H1 (cell line): ENCODE data around the gene MACROD2. TPM values are rescaled to one million over a fixed set of nuclear protein-coding genes. Genes with fewer than 3 reads are reported as not detected.

Source experiments
- CTCF ChIA-PET: fragments of 300-600 bp; sonication (Branson Sonifier 250); formaldehyde crosslinking; loops from one replicate; lab custom pipeline; 2021; ENCODE audit not compliant: partially characterized antibody; lab: Charles Lee
- POLR2A ChIA-PET: fragments of 300-600 bp; sonication (Branson Sonifier 250); formaldehyde crosslinking; loops from one replicate; lab custom pipeline; 2021; ENCODE audit warnings: inconsistent platforms; ENCODE audit not compliant: partially characterized antibody; lab: Charles Lee
- DNase-seq, 2 experiments: peaks; one replicate each; pipeline versions ENCODE4 v3.0.0 to v3.0.0-alpha.2; 2010 to 2022; ENCODE audit warnings: low spot score in 2 of 2, low read depth in 1 of 2, mixed read lengths in 1 of 2
- FAIRE-seq: peaks from 2 replicates; lab custom pipeline; 2011; peaks lifted over from hg19 to GRCh38; lab: Jason Lieb, UNC
- H2AFZ ChIP-seq: 2 replicates; pipeline ENCODE4 v1.8.1; 2012; ENCODE audit warnings: low read length, inconsistent platforms
- H2AK5ac ChIP-seq: 2 replicates; pipeline ENCODE4 v1.6.1; 2013; ENCODE audit warnings: low read depth, low read length
- H2BK120ac ChIP-seq: replicated peaks from 2 replicates; pipeline ENCODE3; 2013; ENCODE audit warnings: low read depth, low read length, inconsistent platforms
- H2BK12ac ChIP-seq: 2 replicates; pipeline ENCODE4 v1.6.1; 2013; ENCODE audit warnings: low read depth, low read length
- H2BK15ac ChIP-seq: 2 replicates; pipeline ENCODE4 v1.6.1; 2013; ENCODE audit warnings: low read length
- H2BK20ac ChIP-seq: 2 replicates; pipeline ENCODE4 v1.6.1; 2013; ENCODE audit warnings: low read length
- H2BK5ac ChIP-seq: 2 replicates; pipeline ENCODE4 v1.6.1; 2013; ENCODE audit warnings: low read depth, low read length
- H3K14ac ChIP-seq: 2 replicates; pipeline ENCODE4 v1.6.1; 2013; ENCODE audit warnings: inconsistent platforms; ENCODE audit not compliant: insufficient read length
- H3K18ac ChIP-seq: 2 replicates; pipeline ENCODE4 v1.6.1; 2013; ENCODE audit warnings: low read length; ENCODE audit errors: extremely low read depth
- H3K23ac ChIP-seq: 2 replicates; pipeline ENCODE4 v1.6.1; 2013; ENCODE audit warnings: inconsistent platforms; ENCODE audit not compliant: insufficient read length
- H3K23me2 ChIP-seq: 2 replicates; pipeline ENCODE4 v1.6.1; 2013; ENCODE audit warnings: low read depth, low read length
- H3K27ac ChIP-seq: 2 replicates; pipeline ENCODE4 v1.6.1; 2011; ENCODE audit warnings: low read depth, low read length, inconsistent platforms
- H3K27me3 ChIP-seq, 4 experiments: replicated peaks in 1 of 4; 1 replicate in 1 of 4; 2 replicates in 3 of 4; pipeline versions ENCODE4 v1.6.1 to v1.8.1; 2011 to 2013; ENCODE audit warnings: low read length in 3 of 4, mild to moderate bottlenecking in 3 of 4, inconsistent platforms in 2 of 4, mixed read lengths in 2 of 4, moderate library complexity in 1 of 4; ENCODE audit not compliant: control insufficient read depth in 3 of 4, insufficient read depth in 3 of 4; ENCODE audit errors: extremely low read depth in 1 of 4
- H3K36me3 ChIP-seq, 4 experiments: 2 replicates each; pipeline versions ENCODE4 v1.6.1 to v1.8.1; 2011 to 2013; ENCODE audit warnings: mild to moderate bottlenecking in 4 of 4, low read length in 3 of 4, moderate library complexity in 2 of 4, control low read depth in 1 of 4, inconsistent platforms in 1 of 4; ENCODE audit not compliant: insufficient read depth in 4 of 4, control insufficient read depth in 2 of 4
- H3K4ac ChIP-seq: replicated peaks from 2 replicates; pipeline ENCODE3; 2013; ENCODE audit warnings: low read length, low read depth, mixed read lengths, inconsistent platforms; ENCODE audit not compliant: insufficient read length
- H3K4me1 ChIP-seq, 4 experiments: replicated peaks in 1 of 4; 1 replicate in 1 of 4; 2 replicates in 3 of 4; pipeline versions ENCODE4 v1.6.1 to v1.8.1; 2011 to 2013; ENCODE audit warnings: low read length in 3 of 4, inconsistent platforms in 2 of 4, mixed read lengths in 1 of 4; ENCODE audit not compliant: insufficient read depth in 4 of 4, control insufficient read depth in 3 of 4
- H3K4me2 ChIP-seq, 2 experiments: 2 replicates each; pipeline versions ENCODE4 v1.6.1 to v1.8.1; 2011 to 2013; ENCODE audit warnings: low read depth in 2 of 2, low read length in 2 of 2, control low read depth in 1 of 2, inconsistent platforms in 1 of 2, mild to moderate bottlenecking in 1 of 2; ENCODE audit not compliant: insufficient read depth in 1 of 2
- H3K4me3 ChIP-seq, 4 experiments: fragments of 200-600, 300-600 bp in 1 of 4; sonication (generic), shearing (Covaris generic), sonication (Bioruptor Twin) in 1 of 4; 2 replicates each; pipeline versions ENCODE4 v1.5.1 to v1.8.1; 2011 to 2016; ENCODE audit warnings: low read length in 4 of 4, low read depth in 3 of 4, control low read depth in 2 of 4, inconsistent platforms in 2 of 4, mild to moderate bottlenecking in 2 of 4, mixed read lengths in 1 of 4, moderate library complexity in 1 of 4; ENCODE audit not compliant: insufficient read depth in 2 of 4; ENCODE audit errors: extremely low read depth in 1 of 4
- H3K56ac ChIP-seq: replicated peaks from 2 replicates; pipeline ENCODE3; 2013; ENCODE audit warnings: low read depth, mild to moderate bottlenecking, mixed read lengths, low read length, inconsistent platforms; ENCODE audit not compliant: insufficient read length
- H3K79me1 ChIP-seq: 2 replicates; pipeline ENCODE4 v1.6.1; 2013; ENCODE audit warnings: low read depth, low read length, control low read depth
- H3K79me2 ChIP-seq, 2 experiments: 2 replicates each; pipeline versions ENCODE4 v1.6.1 to v1.8.1; 2012 to 2013; ENCODE audit warnings: low read length in 2 of 2, mild to moderate bottlenecking in 2 of 2, inconsistent platforms in 1 of 2; ENCODE audit not compliant: insufficient read depth in 2 of 2, control insufficient read depth in 1 of 2
- H3K9ac ChIP-seq, 4 experiments: replicated peaks in 1 of 4; 1 replicate in 1 of 4; 2 replicates in 3 of 4; pipeline versions ENCODE4 v1.6.1 to v1.8.1; 2011 to 2013; ENCODE audit warnings: low read depth in 3 of 4, low read length in 3 of 4, control low read depth in 2 of 4, mild to moderate bottlenecking in 2 of 4, moderate library complexity in 2 of 4, inconsistent platforms in 1 of 4; ENCODE audit errors: extremely low read depth in 1 of 4
- H3K9me3 ChIP-seq, 2 experiments: 2 replicates each; pipeline versions ENCODE4 v1.6.1 to v1.8.1; 2012 to 2013; ENCODE audit warnings: mild to moderate bottlenecking in 2 of 2, moderate library complexity in 2 of 2, control low read depth in 1 of 2, inconsistent platforms in 1 of 2, low read depth in 1 of 2, low read length in 1 of 2, mixed read lengths in 1 of 2; ENCODE audit not compliant: insufficient read depth in 2 of 2
- H4K20me1 ChIP-seq, 2 experiments: replicated peaks in 1 of 2; 2 replicates each; pipeline versions ENCODE3 to v1.8.1; 2011 to 2013; ENCODE audit warnings: inconsistent platforms in 2 of 2, low read length in 2 of 2, mild to moderate bottlenecking in 1 of 2; ENCODE audit not compliant: insufficient read depth in 2 of 2, control insufficient read depth in 1 of 2
- H4K5ac ChIP-seq: 2 replicates; pipeline ENCODE4 v1.6.1; 2013; ENCODE audit warnings: low read length, low read depth, mixed read lengths, inconsistent platforms; ENCODE audit not compliant: insufficient read length
- H4K8ac ChIP-seq: 2 replicates; pipeline ENCODE4 v1.8.0; 2013; ENCODE audit warnings: mild to moderate bottlenecking, moderate library complexity, low read length, inconsistent platforms; ENCODE audit not compliant: insufficient read depth; ENCODE audit errors: extremely low read depth
- H4K91ac ChIP-seq: replicated peaks from 2 replicates; pipeline ENCODE3; 2013; ENCODE audit warnings: low read length, mixed read lengths, inconsistent platforms; ENCODE audit not compliant: insufficient read length
- ATF2 ChIP-seq: IDR thresholded peaks from 2 replicates; pipeline ENCODE4 v1.6.1; 2012; ENCODE audit warnings: low read length, inconsistent platforms
- CHD2 ChIP-seq: IDR thresholded peaks from 2 replicates; pipeline ENCODE4 v1.6.1; 2012; ENCODE audit warnings: low read length, improper control_type of control experiment
- SP1 ChIP-seq: IDR thresholded peaks from 2 replicates; pipeline ENCODE4 v1.6.1; 2011; ENCODE audit warnings: low read depth, low read length
- WGBS, 2 experiments: shearing (Covaris generic) in 1 of 2; methylation state at CpG; one replicate each; pipeline versions ENCODE4 v1.1.6 to v1.1.7; 2013 to 2015; ENCODE audit warnings: low lambda C conversion rate in 2 of 2, mixed read lengths in 2 of 2, inconsistent platforms in 1 of 2, low coverage in 1 of 2, missing lambda C conversion rate in 1 of 2; ENCODE audit not compliant: insufficient replicate concordance in 2 of 2, insufficient coverage in 1 of 2, insufficient read length in 1 of 2; ENCODE audit errors: extremely low coverage in 1 of 2, missing lambda C conversion rate in 1 of 2; 5-methylcytosine and 5-hydroxymethylcytosine counted together
- polyA plus RNA-seq, 7 experiments: library from polyadenylated mRNA; depleted of rRNA in 3 of 7; stranded (reverse) in 5 of 7; unstranded in 2 of 7; fragments of >200 nt in 5 of 7; fragments of 200-250 nt in 2 of 7; gene quantifications; 1 replicate in 5 of 7; 2 replicates in 1 of 7; 4 replicates in 1 of 7; pipeline versions ENCODE4 v1.2.1 to v1.2.3, GENCODE V29; 2011 to 2013; ENCODE audit warnings: missing spikeins in 2 of 7, mixed read lengths in 2 of 7
- total RNA-seq: library from RNA; stranded (reverse); fragmentation: NEBNext Ultra II Directional; extraction: Animal tissue kit (Norgen Biotek cat#: 25700); gene quantifications from 2 replicates; pipeline ENCODE4 v1.2.1, GENCODE V29; 2021

The MACROD2 gene
- total and polyA plus RNA-seq, 2 of the 8 experiments (the other 6 are each of a cell fraction or from before 2014, with no cell fraction given), result 0.70 to 3.9 TPM

- no peak overlapping the region for H3K14ac ChIP-seq
- no peak overlapping the region for H2BK20ac ChIP-seq
- POLR2A ChIA-PET, result no interaction called here
- peaks cover 0 to 3% (median 0%) of the 10 kb centered on the region in 4 experiments; a peak in 1 of 7 replicates for H3K4me1 ChIP-seq
- no peak overlapping the region for H2BK5ac ChIP-seq
- H4K5ac ChIP-seq, result no peak overlapping the region
- no peak for FAIRE-seq
- no peak overlapping the region for H2BK12ac ChIP-seq
- H4K8ac ChIP-seq, result no peak overlapping the region
- no peak overlapping the region for H2AK5ac ChIP-seq
- no peak overlapping the region for H3K9ac ChIP-seq
- no peaks in the 10 kb centered on the region for H4K20me1 ChIP-seq
- H2BK120ac ChIP-seq, result no peak overlapping the region
- H3K4me2 ChIP-seq, result no peak overlapping the region
- WGBS, 2 experiments, result 90% methylated on average over 3 of the region's 3 CpGs; no CpG with 5 or more reads in 1 of the 2 experiments
- no peak overlapping the region for H2BK15ac ChIP-seq
- H3K79me2 ChIP-seq, result no peaks in the 10 kb centered on the region
- TF ChIP-seq ATF2, result no peak
- TF ChIP-seq SP1, result no peak
- no peak for TF ChIP-seq CHD2
- TF ChIP-seq, all 59 proteins: peak for 0
- H3K36me3 ChIP-seq, result no peaks in the 10 kb centered on the region
- no peak overlapping the region for H4K91ac ChIP-seq
- CTCF ChIA-PET, result no interaction called here
- H2AFZ ChIP-seq, result no peak overlapping the region
- no peak overlapping the region for H3K4me3 ChIP-seq
- H3K23ac ChIP-seq, result no peak overlapping the region
- no peaks in the 10 kb centered on the region for H3K79me1 ChIP-seq
- no peak overlapping the region for H3K18ac ChIP-seq
- no peaks in the 10 kb centered on the region for H3K27me3 ChIP-seq
- H3K4ac ChIP-seq, result no peak overlapping the region
- H3K23me2 ChIP-seq, result no peaks in the 10 kb centered on the region
- H3K56ac ChIP-seq, result no peak overlapping the region
- no peak for DNase-seq
- H3K27ac ChIP-seq, result no peak overlapping the region
- peaks cover 0 to 3% of the 10 kb centered on the region in 2 experiments; a peak in 1 of 4 replicates for H3K9me3 ChIP-seq
Measured at GRCh38 chr20:16057651-16058050, 2062.3 kb downstream of the MACROD2 start.
